ENCODE results near the gene SYT7.

The SYT7 gene

DNA sequence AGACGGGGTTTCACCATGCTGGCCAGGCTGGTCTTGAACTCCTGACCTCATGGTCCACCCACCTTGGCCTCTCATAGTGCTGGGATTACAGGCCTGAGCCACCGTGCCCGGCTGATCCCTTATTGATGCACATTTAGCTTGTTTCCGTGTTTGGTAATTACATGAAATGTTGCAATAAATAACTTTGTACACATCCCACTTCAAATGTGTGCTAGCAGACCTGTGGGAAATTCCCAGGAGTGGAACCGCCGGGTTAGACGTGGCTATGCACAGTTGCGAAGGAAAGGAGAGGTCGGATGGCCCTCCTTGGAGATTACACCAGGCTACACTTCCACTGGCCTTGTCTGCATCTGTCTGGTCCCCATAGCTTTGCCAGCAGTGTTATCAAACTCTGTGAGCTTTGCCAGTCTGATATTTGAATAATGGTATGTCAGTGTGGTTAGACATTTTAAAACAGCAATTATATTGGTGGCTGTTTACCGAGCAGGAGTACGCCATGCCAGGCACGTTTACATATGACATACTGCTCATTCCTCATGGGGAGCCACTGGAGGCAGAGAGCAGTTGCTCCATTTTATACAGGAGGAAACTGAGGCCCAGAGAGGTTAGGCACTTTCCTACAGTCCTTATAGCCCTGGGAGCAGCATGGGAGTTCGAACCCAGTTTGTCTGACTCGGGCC, 27.2 kb upstream of the SYT7 start:
- no peak for DNase-seq (ENCODE audit: low read depth, low spot score)

DNA sequence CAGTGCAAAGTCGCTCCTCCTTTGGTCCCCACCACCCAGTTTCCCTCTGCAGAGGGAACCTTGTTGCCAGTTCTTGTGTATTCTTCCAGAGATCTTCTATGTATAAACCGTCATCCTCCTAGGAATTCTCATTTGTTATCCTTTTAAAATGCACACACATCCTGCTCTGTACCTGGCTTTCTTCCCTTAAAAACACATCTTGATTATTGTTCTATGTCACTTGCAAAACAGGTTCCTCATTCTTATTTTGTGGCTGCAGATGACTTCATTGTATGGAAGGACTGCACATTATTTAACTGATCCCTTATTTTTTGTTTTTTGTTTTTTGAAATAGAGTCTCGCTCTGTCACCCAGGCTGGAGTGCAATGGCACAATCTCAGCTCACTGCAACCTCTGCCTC, 26.6 kb upstream of the SYT7 start:
- no peak for DNase-seq (ENCODE audit: low read depth, low spot score)

DNA sequence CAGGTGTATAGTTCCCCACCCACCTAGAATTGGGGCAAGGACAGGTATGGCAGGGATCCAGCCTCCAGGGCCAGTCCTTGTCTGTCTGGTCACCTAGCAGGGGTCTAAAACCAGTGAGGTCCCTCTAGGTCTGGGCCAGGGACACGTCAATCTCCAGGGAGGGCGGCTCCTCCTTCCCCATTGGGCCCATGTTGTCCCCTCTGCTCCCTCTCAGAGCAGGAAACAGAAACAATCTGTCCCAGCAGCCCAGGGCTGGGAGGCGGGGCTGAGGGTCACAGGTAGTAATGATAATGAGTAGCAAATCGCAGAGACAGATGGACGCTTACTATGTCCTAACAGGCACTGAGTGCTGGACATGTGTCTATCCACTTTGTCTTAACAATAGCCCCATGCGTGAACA, 22.8 kb upstream of the SYT7 start:
- DNase-seq (ENCODE audit: low read depth, low spot score), result no peak

DNA sequence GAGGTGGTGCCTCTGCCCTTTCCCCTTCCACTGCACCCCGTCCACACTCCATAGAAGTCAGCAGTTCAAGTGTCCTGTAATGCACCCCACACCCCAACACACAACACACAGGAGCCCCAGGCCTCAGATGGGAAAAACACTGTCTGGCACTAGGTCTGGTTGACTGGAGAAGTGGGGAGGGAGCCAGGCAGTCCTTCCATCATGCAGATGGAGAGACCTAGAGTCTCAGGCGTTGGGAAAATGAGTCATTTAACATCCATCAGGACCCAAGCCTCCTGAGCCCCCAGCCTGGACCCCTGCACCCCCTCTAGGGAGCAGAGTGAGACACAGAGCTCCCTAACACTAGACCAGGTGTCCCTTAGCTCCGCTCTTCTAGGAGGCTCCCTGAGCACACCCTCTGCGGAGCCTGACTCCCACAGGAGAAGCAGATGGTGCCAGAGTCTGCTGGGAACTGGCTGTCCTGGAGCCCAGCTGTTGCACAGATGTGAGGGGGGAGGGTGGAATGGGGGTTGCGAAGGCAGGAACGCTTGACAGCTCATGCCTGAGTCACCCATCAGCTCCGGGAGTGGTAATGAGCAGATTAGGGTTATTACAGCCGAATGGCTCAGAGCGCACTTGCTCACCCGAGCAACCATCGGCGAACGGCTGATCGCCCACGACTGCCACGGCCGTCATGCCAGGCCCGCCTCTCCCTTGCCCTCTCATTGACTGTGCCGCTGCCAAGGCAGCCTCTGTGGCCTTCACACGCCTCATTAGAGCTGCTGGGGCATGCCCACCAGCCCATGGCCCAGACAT, 22.1 kb upstream of the SYT7 start:
- DNase-seq (ENCODE audit: low read depth, low spot score), result no peak

DNA sequence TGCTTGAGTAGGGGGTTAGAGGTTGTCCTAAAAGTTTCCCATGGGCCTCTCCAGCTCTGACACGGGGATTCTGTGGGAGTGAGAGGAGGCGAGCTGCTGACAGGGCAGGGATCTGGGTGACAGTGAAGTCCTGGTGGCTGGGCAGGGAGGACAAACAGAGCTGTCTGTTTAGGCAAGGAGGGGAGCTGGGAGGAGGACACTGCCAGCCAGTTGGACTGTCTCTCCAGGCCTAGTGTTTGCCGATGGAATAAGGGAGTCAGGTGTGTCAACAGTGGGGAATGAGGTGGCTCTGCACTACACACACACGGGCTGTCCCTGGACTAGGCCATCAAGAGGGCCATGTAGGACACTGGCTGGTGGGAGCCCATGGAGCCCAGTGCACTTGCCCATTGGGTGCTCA, 20.6 kb upstream of the SYT7 start:
- DNase-seq (ENCODE audit: low read depth, low spot score), result no peak

DNA sequence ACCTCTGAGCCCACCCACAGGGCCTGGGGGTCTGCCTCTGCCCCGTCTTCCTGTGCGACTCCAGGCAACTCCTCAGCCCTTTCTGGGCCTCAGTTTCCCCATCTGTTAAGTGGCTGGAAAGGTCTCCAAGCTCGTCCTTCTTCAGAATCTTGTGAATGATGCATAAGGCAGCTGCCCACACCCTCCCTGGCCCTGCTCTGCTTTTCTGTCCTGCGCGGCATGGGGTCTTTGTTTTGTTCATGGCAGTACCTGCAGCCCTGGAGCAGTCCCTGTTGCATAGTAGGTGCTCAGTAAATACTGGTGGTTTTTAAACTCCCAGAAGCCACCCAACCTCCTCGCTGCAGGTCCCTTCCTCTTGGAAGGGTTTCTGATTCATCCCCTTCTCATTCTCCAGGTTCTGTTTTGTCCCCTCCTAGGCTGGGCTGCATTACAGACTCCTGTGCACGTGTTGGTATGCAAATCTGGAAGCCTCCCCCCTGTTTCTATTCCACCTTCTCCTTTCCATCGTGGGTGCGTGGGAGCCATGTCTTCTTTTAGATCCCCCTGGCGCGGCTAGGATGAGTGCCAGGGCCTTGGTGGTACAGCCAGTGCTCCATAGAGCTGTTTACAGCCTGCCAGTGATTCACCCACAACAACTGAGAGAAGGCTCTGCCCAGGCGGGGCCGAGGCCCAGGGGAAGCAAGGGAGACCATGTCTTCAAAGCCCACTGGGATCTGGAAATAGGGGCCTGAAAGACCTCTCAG, 19.3 kb upstream of the SYT7 start:
- no peak for DNase-seq (ENCODE audit: low read depth, low spot score)

DNA sequence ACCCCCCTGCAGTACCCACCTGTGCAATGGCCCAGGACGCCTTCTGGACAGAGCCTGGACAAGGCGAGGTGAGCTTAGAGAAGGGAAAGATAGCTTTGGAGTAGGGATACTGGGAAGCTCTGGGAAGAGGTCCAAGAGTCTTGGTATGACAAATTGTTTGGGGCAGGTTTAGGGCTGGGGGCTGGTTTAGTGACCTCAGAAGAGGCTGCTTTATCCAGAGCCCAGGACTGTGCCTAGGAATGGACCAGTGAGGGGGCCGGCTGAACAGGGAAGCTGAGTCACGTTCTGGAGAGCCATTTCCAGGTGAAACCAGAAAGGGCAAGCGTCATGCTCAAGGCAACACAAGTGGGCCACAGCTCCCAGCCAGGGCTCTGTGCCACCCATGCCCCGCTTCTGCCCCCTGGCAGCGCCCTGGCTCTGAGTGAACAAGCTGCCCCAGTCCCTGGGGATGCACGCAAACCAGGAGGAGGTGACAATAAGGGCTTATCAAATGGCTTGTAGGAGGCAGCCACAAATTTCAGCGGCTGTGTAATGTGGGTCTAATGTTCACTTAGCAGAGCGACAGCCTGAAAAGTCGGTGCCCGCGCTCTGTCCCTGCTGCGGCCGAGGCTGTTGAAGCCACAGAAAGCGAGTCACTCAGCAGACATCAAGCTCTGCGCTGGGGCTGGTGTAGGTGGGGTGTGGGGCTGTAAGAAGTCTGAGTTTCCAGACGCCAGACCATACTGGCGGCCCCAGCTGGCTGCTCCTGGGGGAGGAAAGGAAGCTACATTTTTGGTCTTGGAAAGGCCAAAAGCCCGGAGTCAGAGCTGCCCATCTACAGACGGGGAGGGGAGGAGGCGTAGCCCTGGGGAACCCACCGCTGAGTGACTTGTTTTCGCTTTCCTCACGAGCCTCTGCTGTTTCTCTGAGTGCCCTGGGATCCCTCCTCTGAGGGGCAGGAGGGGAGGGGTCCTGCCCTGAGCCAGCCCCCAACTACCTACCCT, 18.3 kb upstream of the SYT7 start:
- no peak for DNase-seq (ENCODE audit: low read depth, low spot score)

DNA sequence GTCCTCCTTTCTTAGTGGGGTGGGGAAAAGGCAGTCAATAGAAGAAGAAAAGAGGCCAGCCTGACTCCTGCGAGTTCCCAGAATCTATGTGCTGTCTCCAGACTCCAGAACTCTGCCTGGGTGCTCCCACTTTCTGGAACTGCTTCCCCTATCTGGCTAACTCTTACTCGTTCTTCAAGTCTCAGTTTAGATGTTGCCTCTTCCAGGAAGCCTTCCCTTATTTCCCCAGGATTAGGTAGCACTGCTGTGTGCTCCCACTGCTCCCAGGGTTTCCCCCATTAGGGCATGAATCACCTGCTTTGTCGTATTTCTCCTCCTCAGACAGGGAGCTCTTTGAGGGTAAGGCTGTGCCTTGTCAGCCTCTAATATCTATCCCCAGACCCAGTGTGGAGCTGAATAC, 17.5 kb upstream of the SYT7 start:
- DNase-seq (ENCODE audit: low read depth, low spot score), result no peak

DNA sequence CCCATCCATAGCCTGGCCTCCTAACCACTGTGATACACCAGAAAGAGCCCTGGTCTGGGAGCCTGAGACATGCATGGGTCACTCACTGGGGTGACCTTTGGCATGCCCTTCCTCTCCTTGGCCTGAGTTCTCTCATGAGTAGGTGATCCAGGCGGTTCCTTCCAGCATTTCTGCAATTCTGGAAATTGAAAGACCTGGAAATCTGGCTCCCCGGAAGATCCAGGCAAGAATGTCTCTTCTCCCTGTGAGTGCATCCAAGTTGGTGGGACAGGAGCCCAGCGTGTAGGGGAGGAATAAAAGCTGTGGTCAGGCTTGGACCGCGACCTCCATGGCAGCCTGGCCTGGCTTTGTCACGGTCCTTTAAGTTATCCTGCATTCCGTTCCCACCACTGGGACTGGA, 16.1 kb upstream of the SYT7 start:
- no peak for DNase-seq (ENCODE audit: low read depth, low spot score)

DNA sequence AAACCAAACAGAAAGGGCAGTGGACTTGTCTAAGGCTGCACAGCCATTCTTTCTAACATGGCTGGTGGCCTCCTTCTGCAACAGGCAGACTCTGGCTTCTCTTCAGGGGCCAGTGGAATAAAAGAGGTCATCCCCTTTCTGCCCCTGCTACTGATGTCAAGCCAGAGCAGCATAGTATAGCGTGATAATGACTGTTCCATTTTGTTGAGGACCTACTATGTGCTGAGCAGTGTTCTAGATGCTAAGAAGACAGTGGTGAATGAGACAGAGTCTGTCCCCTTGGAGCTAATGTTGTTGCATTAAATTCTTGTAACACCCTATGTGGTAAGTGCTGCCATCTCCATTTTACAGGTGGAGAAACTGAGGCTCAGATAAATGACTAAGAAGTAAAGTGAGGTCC, 15.7 kb upstream of the SYT7 start:
- DNase-seq (ENCODE audit: low read depth, low spot score), result no peak

DNA sequence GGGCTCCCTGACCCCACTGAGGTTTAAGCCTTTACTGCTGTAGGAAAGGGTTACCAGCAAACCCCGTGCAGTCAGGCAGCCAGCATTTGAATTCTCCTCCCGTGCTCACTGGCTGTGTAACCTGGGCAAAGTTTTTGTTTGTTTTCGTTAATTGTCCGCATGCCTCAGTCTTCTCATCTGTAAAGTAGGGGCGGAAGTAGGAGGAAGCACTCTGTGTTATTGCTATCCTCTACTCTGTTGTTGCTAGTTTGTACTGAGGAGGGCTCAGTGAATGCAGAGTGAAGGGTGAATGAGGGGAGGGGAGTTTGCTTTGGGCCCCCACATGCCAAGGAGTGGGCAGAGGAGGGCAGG, 14.0 kb upstream of the SYT7 start:
- DNase-seq (ENCODE audit: low read depth, low spot score), result no peak

DNA sequence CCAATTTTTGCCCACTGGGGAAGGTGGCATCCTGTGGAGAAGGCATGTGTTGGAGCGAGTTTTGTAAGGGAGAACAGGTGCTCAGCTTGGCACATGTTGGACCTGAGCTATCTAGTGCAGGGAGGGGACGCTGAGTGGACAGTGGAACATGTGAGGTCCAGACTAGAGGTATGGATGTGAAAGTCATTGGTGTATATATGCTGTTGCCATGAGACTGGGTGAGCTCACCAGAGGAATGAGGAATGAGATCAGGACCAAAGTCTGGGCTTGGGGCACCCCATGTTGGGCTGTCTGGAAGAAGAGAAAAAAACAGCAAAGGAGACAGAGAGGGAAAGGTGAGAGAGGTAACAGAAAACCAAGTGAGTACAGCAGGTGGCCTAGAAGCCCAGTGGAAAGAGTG, 12.3 kb upstream of the SYT7 start:
- DNase-seq (ENCODE audit: low read depth, low spot score), result no peak

DNA sequence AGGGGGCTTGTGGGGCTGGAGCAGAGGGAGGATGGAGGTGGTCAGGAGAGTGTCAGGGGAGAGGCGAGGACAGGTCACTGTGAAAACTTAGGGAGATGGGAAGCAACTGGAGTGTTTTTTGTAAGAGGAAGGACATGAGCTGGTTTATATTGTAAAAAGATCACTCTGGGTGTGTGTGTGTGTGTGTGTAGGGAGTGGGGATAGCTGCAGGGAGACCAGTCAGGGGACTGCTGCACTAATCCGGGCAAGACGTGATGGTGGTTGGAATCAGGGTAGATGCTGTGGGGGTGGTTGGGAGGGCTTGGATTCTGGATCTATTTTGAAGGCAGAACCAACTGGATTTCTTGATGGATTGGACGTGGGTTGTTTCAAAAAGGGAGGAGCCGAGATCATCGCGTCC, 11.3 kb upstream of the SYT7 start:
- no peak for DNase-seq (ENCODE audit: low read depth, low spot score)

DNA sequence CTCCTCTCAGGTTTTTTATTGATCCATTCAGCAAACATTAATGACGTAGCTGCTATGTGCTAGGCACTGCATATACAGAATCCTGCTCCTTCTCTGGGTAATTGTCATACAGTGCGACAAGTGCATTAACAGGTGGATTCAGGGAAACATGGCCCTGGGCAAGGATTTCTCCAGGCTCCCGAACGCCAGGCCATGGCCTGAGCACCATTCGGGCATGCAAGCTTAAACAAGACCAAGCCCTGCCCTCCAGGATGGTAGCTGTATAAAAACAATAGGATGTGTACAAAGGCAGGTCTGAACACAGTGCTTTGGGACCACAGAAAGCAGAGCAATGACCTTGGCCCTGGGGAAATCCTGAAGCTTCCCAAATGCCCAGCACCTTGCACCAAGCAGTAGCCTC, 9.1 kb upstream of the SYT7 start:
- DNase-seq (ENCODE audit: low read depth, low spot score), result no peak

DNA sequence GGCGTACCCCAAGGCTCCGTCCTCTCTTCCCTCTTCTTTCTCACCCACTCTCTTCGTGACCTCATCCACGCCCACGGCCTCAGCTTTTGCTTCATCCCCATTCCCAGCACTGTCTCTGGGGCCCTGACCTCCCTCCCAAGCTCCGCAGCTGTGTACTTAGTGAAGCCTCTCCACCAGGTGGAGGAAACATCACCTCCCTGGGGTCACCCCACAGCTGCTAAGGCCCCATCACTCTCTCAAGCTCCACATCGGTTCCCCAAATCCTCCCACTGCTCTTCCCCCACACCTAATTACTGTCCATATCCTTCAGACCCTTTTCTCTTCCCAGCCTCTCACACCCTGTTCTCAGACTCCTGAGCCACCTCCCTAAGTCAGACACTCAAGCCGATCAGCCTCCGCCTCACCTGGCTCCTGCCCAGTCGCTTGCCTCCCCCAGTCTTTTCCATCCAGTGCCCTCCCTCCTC, 7.9 kb upstream of the SYT7 start:
- DNase-seq (ENCODE audit: low read depth, low spot score), result no peak

DNA sequence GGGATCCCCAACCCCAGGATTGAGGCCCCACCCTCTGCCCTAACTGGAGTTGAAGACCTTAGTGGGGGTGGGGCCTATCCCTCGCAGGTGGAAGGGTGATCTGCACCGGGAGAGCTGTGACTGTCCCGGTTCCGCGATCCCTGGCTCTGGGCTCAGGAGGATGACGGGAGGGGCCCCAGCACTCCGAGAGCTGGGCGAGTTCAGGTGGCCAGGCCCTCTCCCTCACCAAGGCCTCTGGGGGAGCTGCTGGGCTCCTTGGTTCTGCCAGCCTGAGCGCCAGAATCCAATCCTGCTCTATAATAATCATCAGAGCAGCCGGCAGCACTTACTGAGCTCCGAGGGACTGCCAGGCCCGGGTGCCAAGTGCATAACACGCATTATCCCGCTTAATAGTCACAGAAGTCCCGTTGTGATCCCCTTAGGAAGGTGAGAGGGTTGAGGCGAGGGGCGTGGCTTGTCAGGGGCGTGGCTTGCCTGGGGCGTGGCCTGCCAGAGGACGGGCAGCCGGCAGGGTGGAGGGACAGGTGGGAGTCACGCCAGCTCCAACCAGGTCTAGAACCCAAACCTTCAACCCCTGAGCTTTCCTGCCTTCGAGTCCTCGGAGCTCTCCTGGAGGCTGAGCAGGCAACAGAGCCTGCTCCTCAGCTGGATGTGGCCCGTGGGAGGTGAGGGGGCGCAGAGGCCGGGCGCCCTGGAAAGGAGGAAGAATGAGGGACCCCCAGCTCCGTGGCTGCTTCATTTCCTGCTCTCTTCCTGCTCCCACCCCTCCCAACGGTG, 7.3 kb upstream of the SYT7 start:
- DNase-seq (ENCODE audit: low read depth, low spot score), result no peak

DNA sequence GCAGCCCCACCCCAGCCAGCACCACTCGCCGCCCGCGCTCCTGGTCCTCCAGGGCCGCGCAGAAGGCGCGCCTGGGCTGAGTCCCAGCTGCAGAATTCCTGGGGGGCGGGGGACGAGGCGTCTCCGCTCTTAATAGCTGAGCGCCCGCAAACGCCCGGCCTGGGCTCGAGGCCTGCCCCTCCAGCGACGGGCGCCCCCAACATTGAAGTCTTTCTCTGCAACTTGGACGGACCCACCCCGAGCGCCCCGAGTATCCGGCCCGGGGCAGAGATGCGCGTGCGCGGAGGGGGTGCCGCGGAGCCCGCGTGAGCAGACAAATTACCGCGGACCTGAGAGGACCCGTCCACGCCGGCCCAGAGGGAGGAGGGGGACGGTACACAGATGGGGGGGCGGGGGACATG, 6.7 kb upstream of the SYT7 start:
- no peak for DNase-seq (ENCODE audit: low read depth, low spot score)

DNA sequence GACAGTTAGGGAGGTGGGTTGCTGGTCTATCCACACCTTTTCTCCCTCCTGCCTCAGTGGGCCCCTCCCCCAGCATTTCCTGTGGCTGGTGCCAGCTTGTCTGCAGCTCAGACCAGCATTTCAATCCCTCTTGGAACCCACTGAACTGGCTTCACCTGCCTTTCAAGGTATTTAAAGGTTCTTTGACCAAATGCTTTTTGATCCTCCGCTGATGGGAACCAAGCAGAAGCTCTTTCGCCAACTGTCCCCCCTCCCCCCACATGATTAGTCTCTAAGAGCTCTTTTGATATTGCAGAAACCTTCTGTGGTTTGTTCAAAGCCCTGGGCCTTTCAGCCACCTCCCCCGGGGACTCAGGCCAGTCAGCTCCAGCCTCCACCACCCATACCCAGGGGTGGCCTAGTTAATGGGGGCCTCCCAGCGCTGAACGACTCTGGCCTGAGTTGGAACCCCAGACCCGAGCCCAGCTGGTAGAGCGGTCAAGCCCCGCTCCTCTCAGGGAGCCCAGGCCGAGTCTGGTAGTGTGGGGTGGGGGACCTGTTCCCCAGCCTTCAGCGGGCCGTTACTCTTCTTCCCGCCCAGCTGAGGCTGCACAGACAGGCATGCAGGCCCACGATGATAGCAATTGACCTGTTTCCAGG, 6.0 kb upstream of the SYT7 start:
- no peak for DNase-seq (ENCODE audit: low read depth, low spot score)

DNA sequence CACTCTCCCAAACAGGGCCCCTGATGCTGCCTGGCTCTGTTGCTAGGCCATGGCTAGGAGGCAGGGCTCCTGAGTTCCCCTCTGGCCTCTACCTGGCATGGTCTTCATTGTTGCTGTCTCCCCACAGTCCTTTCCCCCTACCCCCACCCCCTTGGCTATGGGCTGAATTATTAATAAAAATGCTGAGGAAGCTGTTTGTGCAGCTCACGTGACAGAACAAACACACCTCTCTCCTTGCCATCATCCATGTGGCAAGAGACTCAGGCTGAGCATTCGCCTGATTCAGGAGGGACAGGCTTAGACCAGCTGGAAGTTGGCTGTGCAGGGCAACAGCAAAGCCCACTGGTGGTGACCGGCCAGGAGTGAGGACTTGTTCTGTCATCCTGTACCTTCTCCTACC, 4.2 kb upstream of the SYT7 start:
- no peak for DNase-seq (ENCODE audit: low read depth, low spot score)

DNA sequence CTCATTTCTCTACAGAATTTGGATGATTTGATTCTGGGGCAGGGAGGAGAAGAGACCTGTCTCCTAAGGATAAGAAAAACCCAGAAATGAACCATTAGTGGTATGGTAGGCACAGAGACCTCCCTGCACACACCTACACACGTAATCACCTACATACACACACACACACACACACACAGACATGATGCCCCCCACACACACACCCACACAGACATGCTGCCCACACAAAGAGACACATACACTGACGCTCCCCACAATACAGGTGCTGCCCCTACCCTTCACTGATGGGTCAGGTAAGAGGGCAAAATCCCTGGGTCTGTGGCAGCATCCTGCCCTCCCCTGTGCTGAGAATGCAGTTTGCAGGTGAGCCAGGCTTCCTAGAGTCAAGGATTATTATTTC, 1.1 kb upstream of the SYT7 start:
- DNase-seq (ENCODE audit: low read depth, low spot score), result no peak

Data from iPS DF 19.7 (cell line).